ENCODE data around the gene PON3. TPM values are rescaled to one million over a fixed set of nuclear protein-coding genes. Genes with fewer than 3 reads are reported as not detected.
A peak's percentile ranks its signal among the peaks of the same experiment; 100 is the strongest.

The PON3 gene
- total and polyA plus RNA-seq, 2 of the 13 experiments (the other 11 are each of a cell fraction or from before 2014, with no cell fraction given): 23.6 to 37.8 TPM

DNA sequence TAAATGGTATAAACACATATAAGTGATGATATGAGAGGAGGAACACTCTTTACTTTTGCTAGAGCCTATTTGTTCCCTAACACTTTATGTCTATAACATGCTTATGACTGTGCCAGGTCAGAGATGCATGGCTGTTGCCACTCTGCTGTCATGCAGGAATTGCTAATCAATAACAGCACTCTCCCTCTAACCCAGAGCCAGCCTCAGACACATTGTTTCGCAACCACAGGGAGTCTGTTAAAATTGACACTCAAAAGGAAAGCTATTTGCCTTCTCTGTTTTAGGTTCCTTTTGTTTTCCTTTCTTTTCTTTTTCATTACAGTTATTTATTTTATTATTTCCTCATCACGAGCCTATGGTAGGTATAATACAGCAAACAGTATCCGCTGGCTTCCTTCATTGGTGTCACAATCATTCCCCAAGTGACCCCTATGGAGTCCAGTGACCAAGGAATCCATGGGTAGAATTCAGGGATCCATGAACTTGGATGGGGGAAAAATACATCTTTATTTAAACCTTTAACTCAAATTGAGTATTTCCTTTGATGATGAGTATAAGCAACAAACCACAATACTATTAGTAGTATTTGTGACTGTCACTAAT, 31.8 kb upstream of the PON3 start (continued):
- TF ChIP-seq AGO1 (IDR thresholded peaks at IDR 0.05; ENCODE audit: low read depth, low read length, poor library complexity, severe bottlenecking) (no peak), ZNF205 (CRISPR knock-in tag; IDR thresholded peaks at IDR 0.05) (peak; percentile 84), FOXA3 (CRISPR knock-in tag; IDR thresholded peaks at IDR 0.05) (peak; percentile 52; the same call in 1 of the 2 replicates), ZNF264 (CRISPR knock-in tag; IDR thresholded peaks at IDR 0.05) (peak; percentile 54; the same call in 1 of the 2 replicates), PPARG (CRISPR knock-in tag; conservative IDR thresholded peaks at IDR 0.05) (peak; percentile 51; the same call in 1 of the 2 replicates), ZNF737 (CRISPR knock-in tag; IDR thresholded peaks at IDR 0.05; ENCODE audit: borderline replicate concordance) (no peak), ZNF292 (CRISPR knock-in tag; IDR thresholded peaks at IDR 0.05; ENCODE audit: borderline replicate concordance, low read depth) (peak; percentile 76; the same call in 1 of the 2 replicates), FOSL2 (CRISPR knock-in tag; IDR thresholded peaks at IDR 0.05) (peak; percentile 48; the same call in 1 of the 2 replicates), IRF2 (CRISPR knock-in tag; IDR thresholded peaks at IDR 0.05) (no peak), ZNF614 (CRISPR knock-in tag; IDR thresholded peaks at IDR 0.05; ENCODE audit: borderline replicate concordance) (no peak), MTF2 (CRISPR knock-in tag; IDR thresholded peaks at IDR 0.05; ENCODE audit: borderline replicate concordance) (no peak), TBX2 (CRISPR knock-in tag; IDR thresholded peaks at IDR 0.05; ENCODE audit: borderline replicate concordance) (0 out of 2 replicates have a peak, but pooled peaks have one; percentile 29), FOXK1 (CRISPR knock-in tag; IDR thresholded peaks at IDR 0.05; ENCODE audit: borderline replicate concordance, low read depth) (0 out of 2 replicates have a peak, but pooled peaks have one; percentile 22), RCOR2 (CRISPR knock-in tag; IDR thresholded peaks at IDR 0.05) (0 out of 2 replicates have a peak, but pooled peaks have one; percentile 21), PHF20 (CRISPR knock-in tag; IDR thresholded peaks at IDR 0.05) (no peak), ZNF543 (CRISPR knock-in tag; IDR thresholded peaks at IDR 0.05) (no peak)
- TF ChIP-seq, protein P1, sequence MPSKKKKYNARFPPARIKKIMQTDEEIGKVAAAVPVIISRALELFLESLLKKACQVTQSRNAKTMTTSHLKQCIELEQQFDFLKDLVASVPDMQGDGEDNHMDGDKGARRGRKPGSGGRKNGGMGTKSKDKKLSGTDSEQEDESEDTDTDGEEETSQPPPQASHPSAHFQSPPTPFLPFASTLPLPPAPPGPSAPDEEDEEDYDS (CRISPR knock-in tag; IDR thresholded peaks at IDR 0.05): no peak
- TF ChIP-seq, protein P2, sequence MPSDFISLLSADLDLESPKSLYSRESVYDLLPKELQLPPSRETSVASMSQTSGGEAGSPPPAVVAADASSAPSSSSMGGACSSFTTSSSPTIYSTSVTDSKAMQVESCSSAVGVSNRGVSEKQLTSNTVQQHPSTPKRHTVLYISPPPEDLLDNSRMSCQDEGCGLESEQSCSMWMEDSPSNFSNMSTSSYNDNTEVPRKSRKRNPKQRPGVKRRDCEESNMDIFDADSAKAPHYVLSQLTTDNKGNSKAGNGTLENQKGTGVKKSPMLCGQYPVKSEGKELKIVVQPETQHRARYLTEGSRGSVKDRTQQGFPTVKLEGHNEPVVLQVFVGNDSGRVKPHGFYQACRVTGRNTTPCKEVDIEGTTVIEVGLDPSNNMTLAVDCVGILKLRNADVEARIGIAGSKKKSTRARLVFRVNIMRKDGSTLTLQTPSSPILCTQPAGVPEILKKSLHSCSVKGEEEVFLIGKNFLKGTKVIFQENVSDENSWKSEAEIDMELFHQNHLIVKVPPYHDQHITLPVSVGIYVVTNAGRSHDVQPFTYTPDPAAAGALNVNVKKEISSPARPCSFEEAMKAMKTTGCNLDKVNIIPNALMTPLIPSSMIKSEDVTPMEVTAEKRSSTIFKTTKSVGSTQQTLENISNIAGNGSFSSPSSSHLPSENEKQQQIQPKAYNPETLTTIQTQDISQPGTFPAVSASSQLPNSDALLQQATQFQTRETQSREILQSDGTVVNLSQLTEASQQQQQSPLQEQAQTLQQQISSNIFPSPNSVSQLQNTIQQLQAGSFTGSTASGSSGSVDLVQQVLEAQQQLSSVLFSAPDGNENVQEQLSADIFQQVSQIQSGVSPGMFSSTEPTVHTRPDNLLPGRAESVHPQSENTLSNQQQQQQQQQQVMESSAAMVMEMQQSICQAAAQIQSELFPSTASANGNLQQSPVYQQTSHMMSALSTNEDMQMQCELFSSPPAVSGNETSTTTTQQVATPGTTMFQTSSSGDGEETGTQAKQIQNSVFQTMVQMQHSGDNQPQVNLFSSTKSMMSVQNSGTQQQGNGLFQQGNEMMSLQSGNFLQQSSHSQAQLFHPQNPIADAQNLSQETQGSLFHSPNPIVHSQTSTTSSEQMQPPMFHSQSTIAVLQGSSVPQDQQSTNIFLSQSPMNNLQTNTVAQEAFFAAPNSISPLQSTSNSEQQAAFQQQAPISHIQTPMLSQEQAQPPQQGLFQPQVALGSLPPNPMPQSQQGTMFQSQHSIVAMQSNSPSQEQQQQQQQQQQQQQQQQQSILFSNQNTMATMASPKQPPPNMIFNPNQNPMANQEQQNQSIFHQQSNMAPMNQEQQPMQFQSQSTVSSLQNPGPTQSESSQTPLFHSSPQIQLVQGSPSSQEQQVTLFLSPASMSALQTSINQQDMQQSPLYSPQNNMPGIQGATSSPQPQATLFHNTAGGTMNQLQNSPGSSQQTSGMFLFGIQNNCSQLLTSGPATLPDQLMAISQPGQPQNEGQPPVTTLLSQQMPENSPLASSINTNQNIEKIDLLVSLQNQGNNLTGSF (CRISPR knock-in tag; IDR thresholded peaks at IDR 0.05): no peak
- TF ChIP-seq, protein P3, sequence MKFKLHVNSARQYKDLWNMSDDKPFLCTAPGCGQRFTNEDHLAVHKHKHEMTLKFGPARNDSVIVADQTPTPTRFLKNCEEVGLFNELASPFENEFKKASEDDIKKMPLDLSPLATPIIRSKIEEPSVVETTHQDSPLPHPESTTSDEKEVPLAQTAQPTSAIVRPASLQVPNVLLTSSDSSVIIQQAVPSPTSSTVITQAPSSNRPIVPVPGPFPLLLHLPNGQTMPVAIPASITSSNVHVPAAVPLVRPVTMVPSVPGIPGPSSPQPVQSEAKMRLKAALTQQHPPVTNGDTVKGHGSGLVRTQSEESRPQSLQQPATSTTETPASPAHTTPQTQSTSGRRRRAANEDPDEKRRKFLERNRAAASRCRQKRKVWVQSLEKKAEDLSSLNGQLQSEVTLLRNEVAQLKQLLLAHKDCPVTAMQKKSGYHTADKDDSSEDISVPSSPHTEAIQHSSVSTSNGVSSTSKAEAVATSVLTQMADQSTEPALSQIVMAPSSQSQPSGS (CRISPR knock-in tag; IDR thresholded peaks at IDR 0.05): no peak
- TF ChIP-seq, protein P4, sequence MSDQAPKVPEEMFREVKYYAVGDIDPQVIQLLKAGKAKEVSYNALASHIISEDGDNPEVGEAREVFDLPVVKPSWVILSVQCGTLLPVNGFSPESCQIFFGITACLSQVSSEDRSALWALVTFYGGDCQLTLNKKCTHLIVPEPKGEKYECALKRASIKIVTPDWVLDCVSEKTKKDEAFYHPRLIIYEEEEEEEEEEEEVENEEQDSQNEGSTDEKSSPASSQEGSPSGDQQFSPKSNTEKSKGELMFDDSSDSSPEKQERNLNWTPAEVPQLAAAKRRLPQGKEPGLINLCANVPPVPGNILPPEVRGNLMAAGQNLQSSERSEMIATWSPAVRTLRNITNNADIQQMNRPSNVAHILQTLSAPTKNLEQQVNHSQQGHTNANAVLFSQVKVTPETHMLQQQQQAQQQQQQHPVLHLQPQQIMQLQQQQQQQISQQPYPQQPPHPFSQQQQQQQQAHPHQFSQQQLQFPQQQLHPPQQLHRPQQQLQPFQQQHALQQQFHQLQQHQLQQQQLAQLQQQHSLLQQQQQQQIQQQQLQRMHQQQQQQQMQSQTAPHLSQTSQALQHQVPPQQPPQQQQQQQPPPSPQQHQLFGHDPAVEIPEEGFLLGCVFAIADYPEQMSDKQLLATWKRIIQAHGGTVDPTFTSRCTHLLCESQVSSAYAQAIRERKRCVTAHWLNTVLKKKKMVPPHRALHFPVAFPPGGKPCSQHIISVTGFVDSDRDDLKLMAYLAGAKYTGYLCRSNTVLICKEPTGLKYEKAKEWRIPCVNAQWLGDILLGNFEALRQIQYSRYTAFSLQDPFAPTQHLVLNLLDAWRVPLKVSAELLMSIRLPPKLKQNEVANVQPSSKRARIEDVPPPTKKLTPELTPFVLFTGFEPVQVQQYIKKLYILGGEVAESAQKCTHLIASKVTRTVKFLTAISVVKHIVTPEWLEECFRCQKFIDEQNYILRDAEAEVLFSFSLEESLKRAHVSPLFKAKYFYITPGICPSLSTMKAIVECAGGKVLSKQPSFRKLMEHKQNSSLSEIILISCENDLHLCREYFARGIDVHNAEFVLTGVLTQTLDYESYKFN (CRISPR knock-in tag; conservative IDR thresholded peaks at IDR 0.05): 0 out of 2 replicates have a peak, but pooled peaks have one; percentile 38

Data from HepG2 (cell line).